Body of pancreas (tissue), 4 donors: ENCODE data around the gene C16orf74. TPM values are rescaled to one million over a fixed set of nuclear protein-coding genes. Genes with fewer than 3 reads are reported as not detected.

Source experiments
- ATAC-seq: fragments of 150-250 bp; one replicate; pipeline ENCODE4 v1.9.1; 2016
- DNase-seq, 4 donors: peaks; one replicate each; pipeline ENCODE4 v3.0.0-alpha.2; 2019
- H3K27ac ChIP-seq, 4 donors: fragments of 200-600 bp; sonication (generic); 1 replicate in 3 of 4; 2 replicates in 1 of 4; pipeline versions ENCODE4 v1.5.1 to v1.6.1; 2016 to 2019; ENCODE audit warnings: mild to moderate bottlenecking in 1 of 4, mixed read lengths in 1 of 4, moderate library complexity in 1 of 4
- H3K27me3 ChIP-seq, 2 donors: fragments of 200-600 bp; sonication (generic); one replicate each; pipeline ENCODE4 v1.6.0; 2016; ENCODE audit warnings: mild to moderate bottlenecking in 1 of 2
- H3K36me3 ChIP-seq, 2 donors: fragments of 200-600 bp; sonication (generic); replicated peaks in 1 of 2; 2 replicates each; pipeline ENCODE4 v1.5.1; 2016; ENCODE audit warnings: low read depth in 2 of 2; ENCODE audit not compliant: insufficient read depth in 1 of 2
- H3K4me1 ChIP-seq: fragments of 200-600 bp; sonication (generic); one replicate; pipeline ENCODE4 v1.6.0; 2016
- H3K4me3 ChIP-seq, 2 donors: fragments of 200-600 bp; sonication (generic); 1 replicate in 1 of 2; 2 replicates in 1 of 2; pipeline ENCODE4 v1.5.1; 2016 to 2019
- H3K9me3 ChIP-seq, 3 donors: fragments of 200-600 bp; sonication (generic); 1 replicate in 2 of 3; 2 replicates in 1 of 3; pipeline ENCODE4 v1.5.1; 2016
- POLR2A ChIP-seq, 3 donors: fragments of 450-650 bp; IDR thresholded peaks; one replicate each; pipeline ENCODE4 v1.6.1; 2016; ENCODE audit warnings: antibody characterized with exemption in 3 of 3, mild to moderate bottlenecking in 2 of 3
- WGBS, 2 donors: methylation state at CpG; one replicate each; pipeline ENCODE4 v1.1.5; 2017; 5-methylcytosine and 5-hydroxymethylcytosine counted together
- intact Hi-C: fragments of 100-400 bp; cut with DNase I; formaldehyde crosslinking; loops from one replicate; pipeline ENCODE4 v1.15.1; 2023
- total RNA-seq, 2 donors: library from RNA; depleted of rRNA; stranded (reverse); fragments of >200 nt; gene quantifications; one replicate each; pipeline ENCODE4 v1.1.0, GENCODE V29; 2016
- TF ChIP-seq, protein P1 (sequence below), 7 experiments: fragments of 450-650 bp in 4 of 7; fragments of 200-600 bp in 3 of 7; sonication (generic) in 3 of 7; IDR thresholded peaks; one replicate each; pipeline ENCODE4 v1.5.1; 2016 to 2019; ENCODE audit warnings: antibody characterized with exemption in 7 of 7

Gene C16orf74
- total RNA-seq, 2 donors from 2014 or later, result 1.0 to 5.9 TPM

- TF ChIP-seq, protein P1, sequence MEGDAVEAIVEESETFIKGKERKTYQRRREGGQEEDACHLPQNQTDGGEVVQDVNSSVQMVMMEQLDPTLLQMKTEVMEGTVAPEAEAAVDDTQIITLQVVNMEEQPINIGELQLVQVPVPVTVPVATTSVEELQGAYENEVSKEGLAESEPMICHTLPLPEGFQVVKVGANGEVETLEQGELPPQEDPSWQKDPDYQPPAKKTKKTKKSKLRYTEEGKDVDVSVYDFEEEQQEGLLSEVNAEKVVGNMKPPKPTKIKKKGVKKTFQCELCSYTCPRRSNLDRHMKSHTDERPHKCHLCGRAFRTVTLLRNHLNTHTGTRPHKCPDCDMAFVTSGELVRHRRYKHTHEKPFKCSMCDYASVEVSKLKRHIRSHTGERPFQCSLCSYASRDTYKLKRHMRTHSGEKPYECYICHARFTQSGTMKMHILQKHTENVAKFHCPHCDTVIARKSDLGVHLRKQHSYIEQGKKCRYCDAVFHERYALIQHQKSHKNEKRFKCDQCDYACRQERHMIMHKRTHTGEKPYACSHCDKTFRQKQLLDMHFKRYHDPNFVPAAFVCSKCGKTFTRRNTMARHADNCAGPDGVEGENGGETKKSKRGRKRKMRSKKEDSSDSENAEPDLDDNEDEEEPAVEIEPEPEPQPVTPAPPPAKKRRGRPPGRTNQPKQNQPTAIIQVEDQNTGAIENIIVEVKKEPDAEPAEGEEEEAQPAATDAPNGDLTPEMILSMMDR (IDR thresholded peaks at IDR 0.05), result no peak
- no peak for TF ChIP-seq POLR2A (IDR thresholded peaks at IDR 0.05)
- Histone ChIP-seq H3K27me3 (no peaks in the 10 kb centered on the region), H3K36me3 (no peaks in the 10 kb centered on the region), H3K4me1 (peaks cover 47% of the 10 kb centered on the region), H3K27ac (no peak overlapping the region), H3K9me3 (no peaks in the 10 kb centered on the region), H3K4me3 (no peak overlapping the region)
- DNase-seq, result no peak
- no peak for ATAC-seq
- intact Hi-C loops, result no loop called here
- WGBS, 2 donors, result 39 to 67% methylated on average over 8 to 14 of the region's 14 CpGs
These were observed 1.1 kb downstream of the C16orf74 start for GRCh38 chr16:85749771-85750145.

DNA sequence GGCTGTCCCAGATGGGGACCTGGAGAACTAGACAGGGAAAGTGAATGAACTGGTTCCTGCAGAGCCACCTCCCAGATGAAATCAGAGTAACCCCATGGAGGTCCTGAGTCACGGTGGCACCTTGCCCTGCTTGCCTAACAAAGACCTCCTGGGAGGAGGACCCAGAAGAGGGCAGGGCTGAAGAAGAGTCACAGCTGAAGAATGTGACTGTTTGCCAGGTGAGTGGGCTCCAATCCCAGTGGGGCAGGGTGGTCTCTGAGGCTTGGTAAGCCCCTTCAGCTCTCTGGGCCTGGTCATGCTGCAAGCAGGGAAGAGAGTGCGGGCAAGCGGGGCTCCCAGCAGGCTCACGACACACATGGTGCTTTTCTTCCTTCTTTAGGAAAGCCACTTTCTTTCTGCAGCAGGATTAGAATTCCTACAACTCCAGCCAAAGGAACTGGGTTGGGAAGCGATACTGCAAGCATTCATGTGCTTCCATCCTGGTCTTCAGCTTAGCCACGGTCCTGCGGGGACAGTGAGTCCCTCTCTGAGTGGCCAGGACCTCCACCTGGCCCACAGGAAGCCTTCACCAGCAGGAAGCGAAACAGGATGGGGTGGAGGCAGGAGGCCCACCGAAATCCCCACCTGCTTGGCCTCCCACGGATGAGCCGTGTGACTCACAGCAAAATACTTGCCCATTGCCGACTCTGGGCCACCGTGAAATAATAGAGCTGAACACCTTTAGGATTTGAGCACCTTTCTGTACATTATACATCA, 4.3 kb downstream of the C16orf74 start:
- DNase-seq (peak in 1 of 4 donors; percentile 27), ATAC-seq (no peak)
- Histone ChIP-seq H3K4me1 (peaks cover 18% of the 10 kb centered on the region), H3K4me3 (no peak overlapping the region), H3K9me3 (no peaks in the 10 kb centered on the region), H3K27ac (no peak overlapping the region), H3K27me3 (no peaks in the 10 kb centered on the region), H3K36me3 (no peaks in the 10 kb centered on the region)
- 77 to 85% methylated on average over 13 of the region's 13 CpGs for WGBS, 2 donors
- TF ChIP-seq POLR2A (IDR thresholded peaks at IDR 0.05), result no peak
- TF ChIP-seq, protein P1 (IDR thresholded peaks at IDR 0.05), result no peak
- intact Hi-C loops, result no loop called here

DNA sequence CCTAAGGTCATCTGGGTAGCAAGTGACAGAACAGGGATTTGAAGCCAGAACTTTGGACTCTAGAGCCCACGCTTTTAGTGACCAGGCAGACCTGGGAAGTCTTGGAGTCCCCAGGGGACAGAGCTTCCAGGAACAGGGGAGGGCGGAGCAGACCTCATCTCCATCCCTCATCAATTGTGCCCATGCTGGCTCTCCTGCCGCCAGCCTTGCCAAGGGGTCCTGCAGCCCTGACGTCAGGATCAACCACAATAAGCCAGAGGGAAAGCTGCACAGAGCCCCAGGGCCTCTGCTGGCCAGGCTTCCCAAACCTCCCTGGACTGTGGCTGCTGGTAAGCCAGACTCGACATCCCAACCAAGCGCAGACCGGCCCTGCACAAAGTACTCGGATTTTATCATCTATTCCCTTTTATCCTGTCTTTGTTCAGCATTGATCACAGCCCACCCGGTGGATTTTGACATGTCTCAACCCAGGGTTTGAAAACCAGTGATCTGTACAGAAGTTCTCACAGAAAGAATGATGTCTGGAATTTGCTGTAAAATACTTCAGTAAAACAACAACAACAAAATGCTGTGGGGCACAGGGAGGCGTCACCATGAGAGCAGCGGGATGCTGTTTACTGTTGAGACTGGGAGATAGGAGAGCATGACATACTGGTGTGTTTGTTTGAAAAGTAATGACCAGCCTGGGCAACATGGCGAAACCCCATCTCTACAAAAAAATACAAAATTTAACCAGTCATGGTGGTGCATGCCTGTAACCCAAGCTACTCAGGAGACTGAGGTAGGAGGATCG, 11.8 kb downstream of the C16orf74 start:
- DNase-seq, result no peak
- Histone ChIP-seq H3K4me1 (peaks cover 11% of the 10 kb centered on the region), H3K36me3 (no peaks in the 10 kb centered on the region), H3K9me3 (no peaks in the 10 kb centered on the region), H3K27me3 (no peaks in the 10 kb centered on the region), H3K4me3 (no peak overlapping the region), H3K27ac (no peak overlapping the region)
- TF ChIP-seq POLR2A (IDR thresholded peaks at IDR 0.05), result no peak
- TF ChIP-seq, protein P1 (IDR thresholded peaks at IDR 0.05), result no peak
- ATAC-seq, result no peak
- WGBS, 2 donors, result 72 to 75% methylated on average over 12 to 13 of the region's 13 CpGs
- intact Hi-C loops, result no loop called here

DNA sequence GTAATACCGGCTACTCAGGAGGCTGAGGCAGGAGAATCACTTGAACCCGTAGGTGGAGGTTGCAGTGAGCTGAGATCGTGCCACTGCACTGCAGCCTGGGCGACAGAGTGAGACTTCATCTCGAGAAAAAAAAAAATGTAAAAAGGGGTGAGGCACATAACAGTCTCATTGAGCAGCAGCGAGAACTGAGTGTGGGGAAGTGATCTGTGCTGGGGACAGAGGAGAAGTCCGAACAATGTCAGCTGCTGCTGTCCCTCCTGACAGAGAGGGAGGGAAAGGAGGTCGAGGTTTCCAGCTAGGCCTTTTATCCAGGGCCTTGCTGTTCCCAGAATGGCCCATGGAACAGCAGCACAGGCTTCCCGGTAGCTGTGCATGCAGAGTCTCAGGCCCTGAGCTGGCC, 14.0 kb downstream of the C16orf74 start:
- DNase-seq (no peak), ATAC-seq (no peak)
- H3K27me3 ChIP-seq, result no peaks in the 10 kb centered on the region
- H3K4me1 ChIP-seq, result peaks cover 13% of the 10 kb centered on the region
- 88 to 90% methylated on average over 8 of the region's 9 CpGs for WGBS, 2 donors
- H3K27ac ChIP-seq, result no peak overlapping the region
- intact Hi-C loops, result no loop called here
- no peaks in the 10 kb centered on the region for H3K36me3 ChIP-seq
- no peak overlapping the region for H3K4me3 ChIP-seq
- TF ChIP-seq, protein P1 (IDR thresholded peaks at IDR 0.05), result no peak
- no peaks in the 10 kb centered on the region for H3K9me3 ChIP-seq
